K562 (cell line): Measurements from ENCODE around the gene SPARC. TPM values are rescaled to one million over a fixed set of nuclear protein-coding genes. Genes with fewer than 3 reads are reported as not detected.

Source experiments
- ATAC-seq: fragments of 200-7000 bp; cut with Tn5 transposase; 3 replicates; pipeline ENCODE4 v1.9.1; 2020; ENCODE audit warnings: moderate library complexity
- BruUV-seq: library from RNA; stranded (reverse); fragments of 400-500 nt; replicated peaks from 2 replicates; lab custom pipeline; 2021; lab: Mats Ljungman, UMichigan
- CTCF ChIA-PET: fragments of 300-600 bp; formaldehyde crosslinking; extraction: SDS; loops from one replicate; lab custom pipeline; 2021; ENCODE audit warnings: low intra/inter-chr PET ratio; lab: Yijun Ruan, JAX
- POLR2A ChIA-PET: fragments of 300-600, 350-650 bp; sonication (Branson Sonifier 250); formaldehyde crosslinking; extraction: SDS; loops from one replicate; lab custom pipeline; 2021; ENCODE audit warnings: antibody characterized with exemption, inconsistent platforms; lab: Yijun Ruan, JAX
- DNase-seq, 4 experiments: peaks; one replicate each; pipeline versions ENCODE4 v3.0.0 to v3.0.0-alpha.2; 2011 to 2018; ENCODE audit warnings: low spot score in 3 of 4, mixed read lengths in 3 of 4; ENCODE audit errors: extremely low read depth in 1 of 4
- FAIRE-seq: peaks from 2 replicates; lab custom pipeline; 2011; peaks lifted over from hg19 to GRCh38; lab: Jason Lieb, UNC
- H2AFZ ChIP-seq: 2 replicates; pipeline ENCODE4 v1.6.0; 2011; ENCODE audit warnings: low read depth, low read length, control low read depth, inconsistent platforms
- H3K27ac ChIP-seq: fragments of 200-600 bp; 3 replicates; pipeline ENCODE4 v1.8.0; 2011; ENCODE audit warnings: low read depth, mild to moderate bottlenecking, control low read depth, inconsistent platforms, low read length, moderate library complexity, mixed read lengths; ENCODE audit errors: extremely low read depth
- H3K27me3 ChIP-seq, 2 experiments: fragments of 300-600 bp in 1 of 2; 2 replicates in 1 of 2; 3 replicates in 1 of 2; pipeline versions ENCODE4 v1.6.0 to v1.8.0; 2011; ENCODE audit warnings: inconsistent platforms in 2 of 2, low read length in 2 of 2, mild to moderate bottlenecking in 1 of 2, mixed read lengths in 1 of 2, moderate library complexity in 1 of 2; ENCODE audit not compliant: control insufficient read depth in 2 of 2, insufficient read depth in 2 of 2
- H3K36me3 ChIP-seq: fragments of 300-600 bp; 3 replicates; pipeline ENCODE4 v1.8.0; 2011; ENCODE audit warnings: mild to moderate bottlenecking, low read length, inconsistent platforms; ENCODE audit not compliant: control insufficient read depth, insufficient read depth
- H3K4me1 ChIP-seq, 2 experiments: fragments of 200-600 bp in 1 of 2; replicated peaks in 1 of 2; 2 replicates in 1 of 2; 3 replicates in 1 of 2; pipeline versions ENCODE4 v1.5.1 to v1.8.0; 2011; ENCODE audit warnings: inconsistent platforms in 2 of 2, low read length in 2 of 2, mild to moderate bottlenecking in 1 of 2, mixed read lengths in 1 of 2, moderate library complexity in 1 of 2; ENCODE audit not compliant: control insufficient read depth in 2 of 2, insufficient read depth in 2 of 2
- H3K4me2 ChIP-seq: 2 replicates; pipeline ENCODE4 v1.6.1; 2011; ENCODE audit warnings: low read length, control low read depth, inconsistent platforms, mixed read lengths; ENCODE audit not compliant: insufficient read depth
- H3K4me3 ChIP-seq: fragments of 200-600 bp; sonication (generic), shearing (Covaris generic); 2 replicates; pipeline ENCODE4 v1.5.1; 2016; ENCODE audit warnings: control low read depth, inconsistent platforms
- H3K79me2 ChIP-seq: fragments of 200-600 bp; 3 replicates; pipeline ENCODE4 v1.8.0; 2011; ENCODE audit warnings: low read length, inconsistent platforms; ENCODE audit not compliant: control insufficient read depth, insufficient read depth
- H3K9ac ChIP-seq, 2 experiments: 2 replicates each; pipeline versions ENCODE4 v1.6.0 to v1.6.1; 2011; ENCODE audit warnings: low read depth in 2 of 2, low read length in 2 of 2, control low read depth in 1 of 2, inconsistent platforms in 1 of 2, mild to moderate bottlenecking in 1 of 2, mixed read lengths in 1 of 2; ENCODE audit not compliant: insufficient read depth in 1 of 2
- H3K9me1 ChIP-seq: one replicate; pipeline ENCODE4 v1.6.0; 2011; ENCODE audit warnings: inconsistent platforms, mild to moderate bottlenecking, low read length, moderate library complexity; ENCODE audit not compliant: control insufficient read depth, insufficient read depth
- H3K9me3 ChIP-seq: replicated peaks from 2 replicates; pipeline ENCODE4 v1.5.1; 2011; ENCODE audit warnings: low read depth, low read length, inconsistent platforms; ENCODE audit not compliant: control insufficient read depth, insufficient read depth
- H4K20me1 ChIP-seq: replicated peaks from 2 replicates; pipeline ENCODE4 v1.6.1; 2011; ENCODE audit warnings: low read length, inconsistent platforms, mixed read lengths; ENCODE audit not compliant: control insufficient read depth, insufficient read depth
- ERF ChIP-seq: fragments of 450-650 bp; formaldehyde crosslinking; IDR thresholded peaks from 2 replicates; pipeline ENCODE4 v1.4.0; 2020; ENCODE audit warnings: mild to moderate bottlenecking, mixed read lengths
- FOXA3 ChIP-seq, 2 experiments: fragments of 450-650 bp in 1 of 2; sonication (generic) in 1 of 2; formaldehyde crosslinking; IDR thresholded peaks in 1 of 2; conservative IDR thresholded peaks in 1 of 2; 2 replicates each; pipeline versions ENCODE4 v1.4.0 to v1.8.0; 2020 to 2022; ENCODE audit warnings: mild to moderate bottlenecking in 2 of 2, missing genetic modification reagents in 1 of 2
- GATA2 ChIP-seq: sonication (generic); formaldehyde crosslinking; IDR thresholded peaks from 2 replicates; pipeline ENCODE4 v1.4.0; 2020; ENCODE audit warnings: mild to moderate bottlenecking, missing genetic modification reagents
- JUN ChIP-seq, 2 experiments: sonication (generic) in 1 of 2; formaldehyde crosslinking in 1 of 2; IDR thresholded peaks; 2 replicates each; pipeline versions ENCODE4 v1.6.1 to v1.8.0; 2012 to 2022; ENCODE audit warnings: borderline replicate concordance in 2 of 2, mild to moderate bottlenecking in 2 of 2, improper control_type of control experiment in 1 of 2, low read depth in 1 of 2, low read length in 1 of 2, missing genetic modification reagents in 1 of 2
- NR2C1 ChIP-seq, 2 experiments: fragments of 450-650 bp; IDR thresholded peaks; 2 replicates each; pipeline ENCODE4 v1.6.1; 2017; ENCODE audit warnings: mild to moderate bottlenecking in 2 of 2, antibody characterized with exemption in 1 of 2, inconsistent platforms in 1 of 2, missing compliant biosample characterization in 1 of 2, missing genetic modification characterization in 1 of 2
- POLR2AphosphoS2 ChIP-seq: IDR thresholded peaks from 2 replicates; pipeline ENCODE4 v1.6.1; 2012; ENCODE audit warnings: low read length, improper control_type of control experiment
- RBFOX2 ChIP-seq: fragments of 200-400 bp; formaldehyde crosslinking; IDR thresholded peaks from 2 replicates; pipeline ENCODE4 v1.6.1; 2017; ENCODE audit warnings: low read depth, mild to moderate bottlenecking, low read length, moderate library complexity
- SNIP1 ChIP-seq: fragments of 450-650 bp; IDR thresholded peaks from 2 replicates; pipeline ENCODE4 v1.7.1; 2017; ENCODE audit warnings: low read depth, mild to moderate bottlenecking
- UBTF ChIP-seq, 2 experiments: IDR thresholded peaks; 2 replicates each; pipeline ENCODE4 v1.6.1; 2012; ENCODE audit warnings: improper control_type of control experiment in 2 of 2, low read depth in 2 of 2, low read length in 2 of 2, borderline replicate concordance in 1 of 2
- USF2 ChIP-seq: sonication (generic); formaldehyde crosslinking; IDR thresholded peaks from 2 replicates; pipeline ENCODE4 v1.5.0; 2020; ENCODE audit warnings: missing genetic modification reagents
- WHSC1 ChIP-seq: IDR thresholded peaks from one replicate; pipeline ENCODE4 v1.6.1; 2012; ENCODE audit warnings: low read length, control low read depth, inconsistent platforms
- ZBTB9 ChIP-seq: fragments of 450-650 bp; formaldehyde crosslinking; IDR thresholded peaks from 2 replicates; pipeline ENCODE4 v1.4.0; 2020; ENCODE audit warnings: mild to moderate bottlenecking, moderate library complexity
- ZNF146 ChIP-seq: IDR thresholded peaks from one replicate; pipeline ENCODE4 v1.6.1; 2018; ENCODE audit warnings: missing compliant biosample characterization; ENCODE audit not compliant: unreplicated experiment
- ZNF277 ChIP-seq: fragments of 250-450 bp; sonication (Bioruptor Pico); IDR thresholded peaks from 2 replicates; pipeline ENCODE4 v1.8.0; 2022; ENCODE audit warnings: inconsistent platforms, mild to moderate bottlenecking, moderate library complexity, borderline replicate concordance
- ZNF76 ChIP-seq: fragments of 250-450 bp; sonication (Bioruptor Pico); IDR thresholded peaks from 2 replicates; pipeline ENCODE4 v1.4.0; 2020; ENCODE audit warnings: mild to moderate bottlenecking, moderate library complexity, borderline replicate concordance
- WGBS: fragments of 100-300 bp; shearing (Covaris generic); methylation state at CpG from one replicate; pipeline ENCODE4 v1.1.6; 2016; ENCODE audit warnings: low coverage, mixed read lengths; ENCODE audit not compliant: insufficient coverage; ENCODE audit errors: missing lambda C conversion rate; 5-methylcytosine and 5-hydroxymethylcytosine counted together
- in situ Hi-C: fragments of 300-500 bp; cut with MboI; formaldehyde crosslinking; loops from 4 replicates; pipeline ENCODE4 v1.15.0; 2018; ENCODE audit warnings: inconsistent platforms, mixed read lengths
- intact Hi-C: fragments of 100-400 bp; cut with micrococcal nuclease; formaldehyde crosslinking; loops from 2 replicates; pipeline ENCODE4 v1.14.2; 2022
- polyA plus RNA-seq, 8 experiments: library from polyadenylated mRNA; depleted of rRNA in 4 of 8; stranded (reverse) in 5 of 8; unstranded in 3 of 8; fragments of >200 nt; fragmentation: Nextera tagmentation in 2 of 8; fragmentation: Illumina TruSeq in 1 of 8; extraction: Ambion mirVana in 2 of 8; extraction: Trizol in 1 of 8; gene quantifications; 2 replicates each; pipeline versions ENCODE4 v1.2.1 to v1.2.3, GENCODE V29; 2011 to 2014; ENCODE audit warnings: inconsistent platforms in 1 of 8, missing spikeins in 1 of 8
- total RNA-seq, 7 experiments: library from RNA; depleted of rRNA in 6 of 7; stranded (reverse); fragments of >200 nt in 6 of 7; fragmentation: Illumina TruSeq in 2 of 7; extraction: Trizol in 2 of 7; gene quantifications; 2 replicates each; pipeline versions ENCODE4 v1.2.1 to v1.2.3, GENCODE V29; 2011 to 2021; ENCODE audit warnings: low replicate concordance in 1 of 7

The SPARC gene
- total and polyA plus RNA-seq, 9 of the 15 experiments (the other 6 are each of a cell fraction or from before 2014, with no cell fraction given), result 6.1 to 35.6 (median 12.2) TPM

- H3K4me2 ChIP-seq, result no peak overlapping the region
- no peaks in the 10 kb centered on the region for H3K9me3 ChIP-seq
- ChIA-PET CTCF (interaction anchor here (2.0 kb wide), 1 partner anchor 60 kb away, joined by 6 read pairs; no protein-coding TSS in a partner anchor), POLR2A (no interaction called here)
- BruUV-seq, result no TSS peak
- in situ Hi-C loops (no loop called here), intact Hi-C loops (loop anchor here (1.0 kb wide), 1 partner anchor 59 kb away; no protein-coding TSS in a partner anchor)
- 13% methylated on average over 3 of the region's 3 CpGs for WGBS
- no peaks in the 10 kb centered on the region for H3K9me1 ChIP-seq
- ATAC-seq (no peak), DNase-seq (no peak), FAIRE-seq (no peak)
- H3K27me3 ChIP-seq, result no peaks in the 10 kb centered on the region; a peak in 1 of 5 replicates
- H2AFZ ChIP-seq, result no peak overlapping the region
- no peak overlapping the region for H3K27ac ChIP-seq
- H4K20me1 ChIP-seq, result no peaks in the 10 kb centered on the region
- H3K79me2 ChIP-seq, result no peaks in the 10 kb centered on the region
- no peak overlapping the region for H3K4me3 ChIP-seq
- no peaks in the 10 kb centered on the region; a peak in 1 of 5 replicates for H3K4me1 ChIP-seq
- no peaks in the 10 kb centered on the region for H3K36me3 ChIP-seq
- no peak overlapping the region for H3K9ac ChIP-seq
- TF ChIP-seq ZNF277 (CRISPR knock-in tag) (no peak), RBFOX2 (no peak), ERF (CRISPR knock-in tag) (no peak), JUN (IDR thresholded peaks at IDR 0.05; ENCODE audit: borderline replicate concordance, low read depth, low read length) (no peak), JUN (CRISPR knock-in tag; IDR thresholded peaks at IDR 0.05; ENCODE audit: borderline replicate concordance) (no peak), SNIP1 (no peak), ZNF146 (no peak), GATA2 (CRISPR knock-in tag) (no peak), WHSC1 (no peak), ZNF76 (CRISPR knock-in tag) (no peak), UBTF (IDR thresholded peaks at IDR 0.05; ENCODE audit: borderline replicate concordance in 1 of 2, low read depth in 2 of 2, low read length in 2 of 2) (no peak), FOXA3 (CRISPR knock-in tag; conservative IDR thresholded peaks at IDR 0.05 in 1 of 2, IDR thresholded peaks at IDR 0.05 in 1 of 2) (no peak), USF2 (CRISPR knock-in tag) (no peak), ZBTB9 (CRISPR knock-in tag) (no peak), POLR2AphosphoS2 (no peak), NR2C1 (IDR thresholded peaks at IDR 0.05) (no peak), NR2C1 (tag; IDR thresholded peaks at IDR 0.05) (no peak)
Measured at GRCh38 chr5:151718646-151719045, 31.9 kb upstream of the SPARC start.
